Spleen (tissue), 7 donors: Measurements from ENCODE around the gene GAPDHS.

ENCODE experiments used
- POLR2A ChIP-seq, 3 donors: fragments of 450-650 bp; IDR thresholded peaks; one replicate each; pipeline ENCODE4 v1.5.1; 2017; ENCODE audit warnings: antibody characterized with exemption in 3 of 3, mild to moderate bottlenecking in 1 of 3
- TF ChIP-seq, protein P1 (sequence below), 11 experiments: fragments of 200-600 bp in 7 of 11; fragments of 450-650 bp in 4 of 11; sonication (generic) in 4 of 11; IDR thresholded peaks in 8 of 11; conservative IDR thresholded peaks in 3 of 11; 1 replicate in 7 of 11; 2 replicates in 4 of 11; pipeline versions ENCODE4 v1.4.0 to v1.8.0; 2016 to 2021; ENCODE audit warnings: antibody characterized with exemption in 11 of 11, inconsistent platforms in 4 of 11, mild to moderate bottlenecking in 1 of 11
- donor health status: DM: no; HTN: no; CAD: no; lungs with moderate emphysema.
- donor health status: DM: no; HTN: no; CAD: no.
- donor health status: DM: no; HTN: no; CAD: no.

DNA sequence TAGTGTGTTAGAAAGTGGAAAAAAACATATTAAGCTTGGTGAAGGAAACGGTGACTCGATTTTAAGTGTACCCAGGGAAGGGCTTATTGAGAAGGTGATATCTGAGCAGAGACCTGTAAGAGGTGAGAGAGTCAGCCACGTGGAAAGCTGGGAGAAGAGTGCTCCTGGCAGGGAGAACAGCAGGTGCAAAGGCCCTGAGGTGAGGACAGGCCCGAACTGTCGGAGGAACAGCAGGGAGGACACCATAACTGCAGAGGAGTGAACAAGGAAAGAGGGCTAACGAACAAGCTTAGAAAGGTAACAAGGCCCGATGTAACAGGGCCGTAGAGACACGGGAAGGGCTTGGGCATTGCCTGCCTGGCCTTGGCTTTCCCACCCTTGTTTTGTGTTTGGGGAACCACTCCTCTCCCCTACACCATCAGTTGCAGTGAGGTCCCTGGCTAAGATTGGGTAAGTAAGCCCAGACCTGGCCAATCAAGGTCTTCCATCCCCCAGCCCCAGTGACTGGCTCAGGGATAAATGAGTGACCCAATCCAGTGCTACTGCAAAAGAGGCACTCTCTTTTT, 22.9 kb downstream of the GAPDHS start:
- no peak for TF ChIP-seq POLR2A (IDR thresholded peaks at IDR 0.05)
- TF ChIP-seq, protein P1, sequence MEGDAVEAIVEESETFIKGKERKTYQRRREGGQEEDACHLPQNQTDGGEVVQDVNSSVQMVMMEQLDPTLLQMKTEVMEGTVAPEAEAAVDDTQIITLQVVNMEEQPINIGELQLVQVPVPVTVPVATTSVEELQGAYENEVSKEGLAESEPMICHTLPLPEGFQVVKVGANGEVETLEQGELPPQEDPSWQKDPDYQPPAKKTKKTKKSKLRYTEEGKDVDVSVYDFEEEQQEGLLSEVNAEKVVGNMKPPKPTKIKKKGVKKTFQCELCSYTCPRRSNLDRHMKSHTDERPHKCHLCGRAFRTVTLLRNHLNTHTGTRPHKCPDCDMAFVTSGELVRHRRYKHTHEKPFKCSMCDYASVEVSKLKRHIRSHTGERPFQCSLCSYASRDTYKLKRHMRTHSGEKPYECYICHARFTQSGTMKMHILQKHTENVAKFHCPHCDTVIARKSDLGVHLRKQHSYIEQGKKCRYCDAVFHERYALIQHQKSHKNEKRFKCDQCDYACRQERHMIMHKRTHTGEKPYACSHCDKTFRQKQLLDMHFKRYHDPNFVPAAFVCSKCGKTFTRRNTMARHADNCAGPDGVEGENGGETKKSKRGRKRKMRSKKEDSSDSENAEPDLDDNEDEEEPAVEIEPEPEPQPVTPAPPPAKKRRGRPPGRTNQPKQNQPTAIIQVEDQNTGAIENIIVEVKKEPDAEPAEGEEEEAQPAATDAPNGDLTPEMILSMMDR (IDR thresholded peaks at IDR 0.05 in 8 of 11, conservative IDR thresholded peaks at IDR 0.05 in 3 of 11): no peak
